ENCODE results near the gene MYT1. TPM values are rescaled to one million over a fixed set of nuclear protein-coding genes. Genes with fewer than 3 reads are reported as not detected.

Gene MYT1
- total and polyA plus RNA-seq, 2 of the 13 experiments (the other 11 are each of a cell fraction or from before 2014, with no cell fraction given) = 0.58 to 2.5 TPM

DNA sequence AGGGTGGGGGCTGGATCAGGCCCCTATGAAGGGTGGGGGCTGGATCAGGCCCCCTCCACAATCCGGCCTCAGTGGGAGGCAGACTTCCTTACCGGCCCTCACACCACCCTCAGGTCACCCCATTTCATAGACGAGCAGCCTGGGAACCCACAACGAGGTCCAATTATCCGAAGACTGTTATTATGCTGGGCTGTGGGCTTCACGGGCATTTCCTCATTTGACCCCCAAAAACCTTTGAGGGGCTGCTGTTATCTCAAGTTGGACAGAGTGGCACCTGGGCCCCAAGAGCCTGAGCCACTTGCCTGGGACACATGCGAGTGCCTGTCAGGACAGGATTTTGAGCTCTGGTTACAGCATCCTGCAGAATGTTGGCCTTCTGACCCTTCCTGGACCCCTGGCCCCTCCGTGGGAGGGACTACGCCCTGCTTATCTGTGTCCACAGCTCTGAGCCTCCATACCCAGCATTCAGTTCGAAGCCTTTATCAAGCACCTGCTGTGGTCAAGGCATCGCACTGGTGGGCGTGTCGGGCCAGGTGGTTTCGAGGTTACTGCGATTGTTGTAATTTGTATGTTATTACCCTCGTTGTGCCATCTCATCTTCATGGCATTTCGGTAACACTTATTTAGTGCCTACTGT lies 56.8 kb downstream of the MYT1 start (continued):
- TF ChIP-seq ZNF562 (CRISPR knock-in tag; IDR thresholded peaks at IDR 0.05; ENCODE audit: borderline replicate concordance) = no peak
- no peak for TF ChIP-seq RBM22 (optimal IDR thresholded peaks at IDR 0.05; ENCODE audit: low read length)
- no peak for TF ChIP-seq ADNP (CRISPR knock-in tag; IDR thresholded peaks at IDR 0.05)
- no peak for TF ChIP-seq RAD51 (IDR thresholded peaks at IDR 0.05; ENCODE audit: borderline replicate concordance)
- no peak for TF ChIP-seq MXI1 (IDR thresholded peaks at IDR 0.05; ENCODE audit: borderline replicate concordance, low read depth, low read length)
- no peak for TF ChIP-seq ZBTB20 (CRISPR knock-in tag; IDR thresholded peaks at IDR 0.05; ENCODE audit: borderline replicate concordance, low read depth)
- no peak for TF ChIP-seq RBM39 (IDR thresholded peaks at IDR 0.05; ENCODE audit: low read depth, low read length, poor library complexity, severe bottlenecking)
- no peak for TF ChIP-seq ZBTB42 (CRISPR knock-in tag; IDR thresholded peaks at IDR 0.05)
- no peak for TF ChIP-seq ZNF546 (CRISPR knock-in tag; conservative IDR thresholded peaks at IDR 0.05)
- TF ChIP-seq HNRNPL (IDR thresholded peaks at IDR 0.05; ENCODE audit: low read depth, low read length) = no peak
- TF ChIP-seq SRSF4 (IDR thresholded peaks at IDR 0.05; ENCODE audit: low read depth, low read length, poor library complexity, severe bottlenecking) = no peak
- TF ChIP-seq HOXA9 (CRISPR knock-in tag; IDR thresholded peaks at IDR 0.05; ENCODE audit: borderline replicate concordance) = no peak
- peak; percentile 69 for TF ChIP-seq PITX1 (CRISPR knock-in tag; IDR thresholded peaks at IDR 0.05)
- TF ChIP-seq ZSCAN9 (CRISPR knock-in tag; IDR thresholded peaks at IDR 0.05; ENCODE audit: borderline replicate concordance) = no peak
- no peak for TF ChIP-seq MED8 (CRISPR knock-in tag; IDR thresholded peaks at IDR 0.05; ENCODE audit: insufficient replicate concordance)
- TF ChIP-seq ZNF543 (CRISPR knock-in tag; IDR thresholded peaks at IDR 0.05) = no peak
- TF ChIP-seq, protein P1, sequence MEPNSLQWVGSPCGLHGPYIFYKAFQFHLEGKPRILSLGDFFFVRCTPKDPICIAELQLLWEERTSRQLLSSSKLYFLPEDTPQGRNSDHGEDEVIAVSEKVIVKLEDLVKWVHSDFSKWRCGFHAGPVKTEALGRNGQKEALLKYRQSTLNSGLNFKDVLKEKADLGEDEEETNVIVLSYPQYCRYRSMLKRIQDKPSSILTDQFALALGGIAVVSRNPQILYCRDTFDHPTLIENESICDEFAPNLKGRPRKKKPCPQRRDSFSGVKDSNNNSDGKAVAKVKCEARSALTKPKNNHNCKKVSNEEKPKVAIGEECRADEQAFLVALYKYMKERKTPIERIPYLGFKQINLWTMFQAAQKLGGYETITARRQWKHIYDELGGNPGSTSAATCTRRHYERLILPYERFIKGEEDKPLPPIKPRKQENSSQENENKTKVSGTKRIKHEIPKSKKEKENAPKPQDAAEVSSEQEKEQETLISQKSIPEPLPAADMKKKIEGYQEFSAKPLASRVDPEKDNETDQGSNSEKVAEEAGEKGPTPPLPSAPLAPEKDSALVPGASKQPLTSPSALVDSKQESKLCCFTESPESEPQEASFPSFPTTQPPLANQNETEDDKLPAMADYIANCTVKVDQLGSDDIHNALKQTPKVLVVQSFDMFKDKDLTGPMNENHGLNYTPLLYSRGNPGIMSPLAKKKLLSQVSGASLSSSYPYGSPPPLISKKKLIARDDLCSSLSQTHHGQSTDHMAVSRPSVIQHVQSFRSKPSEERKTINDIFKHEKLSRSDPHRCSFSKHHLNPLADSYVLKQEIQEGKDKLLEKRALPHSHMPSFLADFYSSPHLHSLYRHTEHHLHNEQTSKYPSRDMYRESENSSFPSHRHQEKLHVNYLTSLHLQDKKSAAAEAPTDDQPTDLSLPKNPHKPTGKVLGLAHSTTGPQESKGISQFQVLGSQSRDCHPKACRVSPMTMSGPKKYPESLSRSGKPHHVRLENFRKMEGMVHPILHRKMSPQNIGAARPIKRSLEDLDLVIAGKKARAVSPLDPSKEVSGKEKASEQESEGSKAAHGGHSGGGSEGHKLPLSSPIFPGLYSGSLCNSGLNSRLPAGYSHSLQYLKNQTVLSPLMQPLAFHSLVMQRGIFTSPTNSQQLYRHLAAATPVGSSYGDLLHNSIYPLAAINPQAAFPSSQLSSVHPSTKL (CRISPR knock-in tag; IDR thresholded peaks at IDR 0.05) = peak; percentile 61
- no peak for TF ChIP-seq ZNF724P (CRISPR knock-in tag; IDR thresholded peaks at IDR 0.05; ENCODE audit: borderline replicate concordance)
- TF ChIP-seq TOPORS (CRISPR knock-in tag; IDR thresholded peaks at IDR 0.05) = 0 out of 2 replicates have a peak, but pooled peaks have one; percentile 23
- TF ChIP-seq ZNF75D (CRISPR knock-in tag; IDR thresholded peaks at IDR 0.05; ENCODE audit: borderline replicate concordance) = no peak
- no peak for TF ChIP-seq KDM5A (IDR thresholded peaks at IDR 0.05; ENCODE audit: borderline replicate concordance, low read length)
- TF ChIP-seq GRHL1 (CRISPR knock-in tag; conservative IDR thresholded peaks at IDR 0.05) = no peak
- no peak for TF ChIP-seq ZNF878 (CRISPR knock-in tag; IDR thresholded peaks at IDR 0.05)
- peak; percentile 58; the same call in 1 of the 2 replicates for TF ChIP-seq KDM6A (CRISPR knock-in tag; IDR thresholded peaks at IDR 0.05; ENCODE audit: low read depth)

Data from HepG2 (cell line).